BJ (cell line): ENCODE measurements around the gene RTF2. TPM values are rescaled to one million over a fixed set of nuclear protein-coding genes. Genes with fewer than 3 reads are reported as not detected.

ENCODE experiments used
- CTCF ChIA-PET: fragments of 350-600 bp; formaldehyde crosslinking; extraction: SDS; loops from one replicate; lab custom pipeline; 2021; ENCODE audit warnings: antibody characterized with exemption, inconsistent platforms; lab: Yijun Ruan, JAX
- POLR2A ChIA-PET: fragments of 300-600 bp; sonication (Branson Sonifier 250); formaldehyde crosslinking; extraction: SDS; loops from one replicate; lab custom pipeline; 2021; ENCODE audit warnings: antibody characterized with exemption; lab: Charles Lee
- DNase-seq: peaks from one replicate; pipeline ENCODE4 v3.0.0-alpha.2; 2011; ENCODE audit warnings: low read depth
- H3K27me3 ChIP-seq: 2 replicates; pipeline ENCODE4 v1.6.0; 2011; ENCODE audit warnings: low read length; ENCODE audit not compliant: control insufficient read depth, insufficient read depth
- H3K36me3 ChIP-seq: 2 replicates; pipeline ENCODE4 v1.5.1; 2011; ENCODE audit warnings: low read length; ENCODE audit not compliant: control insufficient read depth, insufficient read depth
- H3K4me3 ChIP-seq: 2 replicates; pipeline ENCODE4 v1.5.1; 2011; ENCODE audit warnings: low read depth, mild to moderate bottlenecking, control low read depth, low read length
- CTCF ChIP-seq: IDR thresholded peaks from 2 replicates; pipeline ENCODE4 v1.5.1; 2011; ENCODE audit warnings: low read depth, mild to moderate bottlenecking, control low read depth, inconsistent platforms, low read length, moderate library complexity; ENCODE audit not compliant: insufficient read depth
- polyA plus RNA-seq: library from polyadenylated mRNA; depleted of rRNA; stranded (reverse); fragments of >200 nt; gene quantifications from 2 replicates; pipeline ENCODE4 v1.2.3, GENCODE V29; 2011

RTF2 gene
- polyA plus RNA-seq, 1 experiment = 145 TPM

GRCh38 chr20:56447227-56447626 is 21.2 kb upstream of the RTF2 start:
- TF ChIP-seq CTCF = no peak
- CTCF ChIA-PET = interaction anchor here (0.7 kb wide), 1 partner anchor 83 kb away, joined by 3 read pairs; no protein-coding TSS in a partner anchor
- H3K27me3 ChIP-seq = no peaks in the 10 kb centered on the region
- no peak for DNase-seq
- no peak overlapping the region for H3K4me3 ChIP-seq
- H3K36me3 ChIP-seq = no peaks in the 10 kb centered on the region
- POLR2A ChIA-PET = no interaction called here

GRCh38 chr20:56449459-56449858 is 19.0 kb upstream of the RTF2 start:
- CTCF ChIA-PET = no interaction called here

GRCh38 chr20:56451056-56451765 is 17.2 kb upstream of the RTF2 start:
- no peaks in the 10 kb centered on the region for H3K36me3 ChIP-seq

More at GRCh38 chr20:56449459-56449858, 19.0 kb upstream of the RTF2 start:
- H3K27me3 ChIP-seq = no peaks in the 10 kb centered on the region
- H3K36me3 ChIP-seq = no peaks in the 10 kb centered on the region
- DNase-seq = no peak
- POLR2A ChIA-PET = no interaction called here
- no peak for TF ChIP-seq CTCF
- no peak overlapping the region for H3K4me3 ChIP-seq

GRCh38 chr20:56453352-56453751 is 15.1 kb upstream of the RTF2 start:
- TF ChIP-seq CTCF = no peak
- ChIA-PET CTCF (interaction anchor here (0.9 to 1.3 kb wide), 2 partner anchors 10 to 13 kb away, joined by 3 read pairs; no protein-coding TSS in a partner anchor), POLR2A (no interaction called here)
- Histone ChIP-seq H3K36me3 (no peaks in the 10 kb centered on the region), H3K4me3 (no peak overlapping the region), H3K27me3 (no peaks in the 10 kb centered on the region; the same call in 1 of the 2 replicates)
- no peak for DNase-seq

More at GRCh38 chr20:56451056-56451765, 17.2 kb upstream of the RTF2 start:
- H3K4me3 ChIP-seq = no peak overlapping the region
- no peak for TF ChIP-seq CTCF
- no peaks in the 10 kb centered on the region for H3K27me3 ChIP-seq
- POLR2A ChIA-PET = interaction anchor here (1.1 kb wide), 1 partner anchor 12 kb away, joined by 3 read pairs; no protein-coding TSS in a partner anchor
- no peak for DNase-seq
- CTCF ChIA-PET = no interaction called here

- no peak overlapping the region for H3K4me3 ChIP-seq
- no peak for DNase-seq
- no peaks in the 10 kb centered on the region for H3K36me3 ChIP-seq
- no peaks in the 10 kb centered on the region; the same call in 1 of the 2 replicates for H3K27me3 ChIP-seq
- ChIA-PET POLR2A (no interaction called here), CTCF (no interaction called here)
- no peak for TF ChIP-seq CTCF
Observed at GRCh38 chr20:56454754-56455153, 13.7 kb upstream of the RTF2 start.
